ENCODE data around the gene LRMDA. TPM values are rescaled to one million over a fixed set of nuclear protein-coding genes. Genes with fewer than 3 reads are reported as not detected.

The LRMDA gene
- total RNA-seq, 2 experiments from 2014 or later: not detected

GRCh38 chr10:76542307-76542930, 1111.0 kb downstream of the LRMDA start:
- intact Hi-C loops (cut with micrococcal nuclease; ENCODE audit: unreplicated experiment): no loop called here
- no peak overlapping the region for H3K27ac ChIP-seq (ENCODE audit: low read depth, low read length, poor library complexity, severe bottlenecking)
- DNase-seq (ENCODE audit: low spot score): no peak
- no peak overlapping the region for H3K4me3 ChIP-seq (ENCODE audit: low read depth, low read length, poor library complexity, severe bottlenecking)
- H4K20me1 ChIP-seq (ENCODE audit: insufficient read depth, low read length): no peaks in the 10 kb centered on the region
- H2AFZ ChIP-seq (ENCODE audit: low read length): no peak overlapping the region
- H3K9me3 ChIP-seq (ENCODE audit: low read length): no peaks in the 10 kb centered on the region
- CTCF ChIA-PET (ENCODE audit: unreplicated experiment): no interaction called here
- TF ChIP-seq CTCF (conservative IDR thresholded peaks at IDR 0.05; ENCODE audit: low read length) (no peak), EZH2phosphoT487 (IDR thresholded peaks at IDR 0.05; ENCODE audit: borderline replicate concordance, low read depth, low read length) (no peak)
- BruUV-seq (replicated peaks): no TSS peak
- POLR2A ChIA-PET: interaction anchor here (0.7 kb wide), 1 partner anchor 132 kb away, joined by 5 read pairs; no protein-coding TSS in a partner anchor
- no peaks in the 10 kb centered on the region for H3K4me1 ChIP-seq (ENCODE audit: insufficient read depth, low read length, poor library complexity, severe bottlenecking)
- no peaks in the 10 kb centered on the region for H3K36me3 ChIP-seq (ENCODE audit: insufficient read depth, low read length)
- no peaks in the 10 kb centered on the region for H3K79me2 ChIP-seq (ENCODE audit: insufficient read depth, low read depth, low read length)
- H3K4me2 ChIP-seq (ENCODE audit: low read length): no peak overlapping the region
- no peaks in the 10 kb centered on the region for H3K9me2 ChIP-seq (ENCODE audit: insufficient read depth, low read length)

- Histone ChIP-seq H3K79me2 (ENCODE audit: insufficient read depth, low read depth, low read length) (no peaks in the 10 kb centered on the region), H2AFZ (ENCODE audit: low read length) (no peak overlapping the region), H3K9me2 (ENCODE audit: insufficient read depth, low read length) (no peaks in the 10 kb centered on the region; the same call in 1 of the 2 replicates), H3K36me3 (ENCODE audit: insufficient read depth, low read length) (no peaks in the 10 kb centered on the region), H3K27ac (ENCODE audit: low read depth, low read length, poor library complexity, severe bottlenecking) (no peak overlapping the region), H3K4me3 (ENCODE audit: low read depth, low read length, poor library complexity, severe bottlenecking) (no peak overlapping the region), H3K4me2 (ENCODE audit: low read length) (no peak overlapping the region), H3K4me1 (ENCODE audit: insufficient read depth, low read length, poor library complexity, severe bottlenecking) (no peaks in the 10 kb centered on the region), H3K9me3 (ENCODE audit: low read length) (no peaks in the 10 kb centered on the region), H4K20me1 (ENCODE audit: insufficient read depth, low read length) (no peaks in the 10 kb centered on the region)
- POLR2A ChIA-PET: no interaction called here
- no TSS peak for BruUV-seq (replicated peaks)
- DNase-seq (ENCODE audit: low spot score): no peak
- intact Hi-C loops (cut with micrococcal nuclease; ENCODE audit: unreplicated experiment): no loop called here
- no peak for TF ChIP-seq EZH2phosphoT487 (IDR thresholded peaks at IDR 0.05; ENCODE audit: borderline replicate concordance, low read depth, low read length)
- TF ChIP-seq CTCF (conservative IDR thresholded peaks at IDR 0.05; ENCODE audit: low read length): no peak
- CTCF ChIA-PET (ENCODE audit: unreplicated experiment): no interaction called here
These were observed 1112.2 kb downstream of the LRMDA start for GRCh38 chr10:76543655-76544054.

GRCh38 chr10:76544789-76545188, 1113.4 kb downstream of the LRMDA start:
- no peaks in the 10 kb centered on the region for H3K9me3 ChIP-seq (ENCODE audit: low read length)
- no TSS peak for BruUV-seq (replicated peaks)
- H3K4me1 ChIP-seq (ENCODE audit: insufficient read depth, low read length, poor library complexity, severe bottlenecking): no peaks in the 10 kb centered on the region
- H2AFZ ChIP-seq (ENCODE audit: low read length): no peak overlapping the region
- no peaks in the 10 kb centered on the region for H4K20me1 ChIP-seq (ENCODE audit: insufficient read depth, low read length)
- CTCF ChIA-PET (ENCODE audit: unreplicated experiment): no interaction called here
- no peaks in the 10 kb centered on the region for H3K79me2 ChIP-seq (ENCODE audit: insufficient read depth, low read depth, low read length)
- no peak overlapping the region for H3K4me2 ChIP-seq (ENCODE audit: low read length)
- H3K27ac ChIP-seq (ENCODE audit: low read depth, low read length, poor library complexity, severe bottlenecking): no peak overlapping the region
- no peak overlapping the region for H3K4me3 ChIP-seq (ENCODE audit: low read depth, low read length, poor library complexity, severe bottlenecking)
- no peaks in the 10 kb centered on the region for H3K36me3 ChIP-seq (ENCODE audit: insufficient read depth, low read length)
- DNase-seq (ENCODE audit: low spot score): no peak
- TF ChIP-seq CTCF (conservative IDR thresholded peaks at IDR 0.05; ENCODE audit: low read length) (no peak), EZH2phosphoT487 (IDR thresholded peaks at IDR 0.05; ENCODE audit: borderline replicate concordance, low read depth, low read length) (no peak)
- intact Hi-C loops (cut with micrococcal nuclease; ENCODE audit: unreplicated experiment): no loop called here
- no peaks in the 10 kb centered on the region; the same call in 1 of the 2 replicates for H3K9me2 ChIP-seq (ENCODE audit: insufficient read depth, low read length)
- POLR2A ChIA-PET: no interaction called here

All from OCI-LY7 (cell line).